Astrocyte (in vitro differentiated cells and primary cell): ENCODE measurements around the gene PARP16. TPM values are rescaled to one million over a fixed set of nuclear protein-coding genes. Genes with fewer than 3 reads are reported as not detected.
A peak's percentile ranks its signal among the peaks of the same experiment; 100 is the strongest.

Source experiments
- DNase-seq: peaks from one replicate; pipeline ENCODE4 v3.0.0-alpha.2; 2010; ENCODE audit warnings: low read depth
- FAIRE-seq: peaks from 2 replicates; lab custom pipeline; 2011; peaks lifted over from hg19 to GRCh38; lab: Jason Lieb, UNC
- H2AFZ ChIP-seq: 2 replicates; pipeline ENCODE4 v1.6.0; 2012; ENCODE audit warnings: low read depth, low read length, inconsistent platforms
- H3K27ac ChIP-seq: 2 replicates; pipeline ENCODE4 v1.5.1; 2011; ENCODE audit warnings: low read depth, low read length, inconsistent platforms
- H3K27me3 ChIP-seq: 2 replicates; pipeline ENCODE4 v1.6.0; 2011; ENCODE audit warnings: low read length, inconsistent platforms; ENCODE audit not compliant: insufficient read depth
- H3K36me3 ChIP-seq: 2 replicates; pipeline ENCODE4 v1.5.1; 2011; ENCODE audit warnings: low read length, inconsistent platforms; ENCODE audit not compliant: insufficient read depth
- H3K4me1 ChIP-seq: 2 replicates; pipeline ENCODE4 v1.5.1; 2011; ENCODE audit warnings: low read length, inconsistent platforms; ENCODE audit not compliant: insufficient read depth
- H3K4me2 ChIP-seq: 2 replicates; pipeline ENCODE4 v1.6.0; 2012; ENCODE audit warnings: low read length, inconsistent platforms
- H3K4me3 ChIP-seq: 2 replicates; pipeline ENCODE4 v1.5.1; 2011; ENCODE audit warnings: low read depth, mild to moderate bottlenecking, low read length, inconsistent platforms; ENCODE audit not compliant: insufficient read depth
- H3K79me2 ChIP-seq: 2 replicates; pipeline ENCODE4 v1.6.0; 2012; ENCODE audit warnings: mild to moderate bottlenecking, low read length, inconsistent platforms; ENCODE audit not compliant: insufficient read depth
- H3K9ac ChIP-seq: 2 replicates; pipeline ENCODE4 v1.6.0; 2012; ENCODE audit warnings: mild to moderate bottlenecking, low read length, inconsistent platforms
- H3K9me3 ChIP-seq: 2 replicates; pipeline ENCODE4 v1.5.1; 2012; ENCODE audit warnings: low read depth, mild to moderate bottlenecking, low read length, inconsistent platforms; ENCODE audit not compliant: insufficient read depth
- H4K20me1 ChIP-seq: 2 replicates; pipeline ENCODE4 v1.6.0; 2012; ENCODE audit warnings: low read length, inconsistent platforms; ENCODE audit not compliant: insufficient read depth
- H3K27ac Mint-ChIP-seq: one replicate; pipeline ENCODE4 v1.8.0; 2021; ENCODE audit warnings: mild to moderate bottlenecking, mixed read lengths; ENCODE audit not compliant: unreplicated experiment
- H3K27me3 Mint-ChIP-seq: one replicate; pipeline ENCODE4 v1.8.0; 2021; ENCODE audit warnings: low read depth, mixed read lengths; ENCODE audit not compliant: unreplicated experiment
- H3K36me3 Mint-ChIP-seq: one replicate; pipeline ENCODE4 v1.8.0; 2021; ENCODE audit warnings: low read depth, mixed read lengths; ENCODE audit not compliant: unreplicated experiment
- H3K4me1 Mint-ChIP-seq: one replicate; pipeline ENCODE4 v1.8.0; 2021; ENCODE audit warnings: low read depth, mixed read lengths; ENCODE audit not compliant: unreplicated experiment
- H3K4me3 Mint-ChIP-seq: one replicate; pipeline ENCODE4 v1.8.0; 2021; ENCODE audit warnings: mild to moderate bottlenecking, moderate library complexity, mixed read lengths; ENCODE audit not compliant: unreplicated experiment
- H3K9me3 Mint-ChIP-seq: one replicate; pipeline ENCODE4 v1.8.0; 2021; ENCODE audit warnings: mild to moderate bottlenecking, mixed read lengths; ENCODE audit not compliant: unreplicated experiment
- CTCF ChIP-seq: IDR thresholded peaks from 2 replicates; pipeline ENCODE4 v1.5.1; 2011; ENCODE audit warnings: low read depth, mild to moderate bottlenecking, inconsistent platforms, low read length, moderate library complexity; ENCODE audit not compliant: insufficient read depth
- EZH2 ChIP-seq: IDR thresholded peaks from 2 replicates; pipeline ENCODE4 v1.6.1; 2012; ENCODE audit warnings: mild to moderate bottlenecking, low read length, inconsistent platforms; ENCODE audit not compliant: insufficient read depth
- total RNA-seq: library from RNA; stranded (reverse); gene quantifications from 2 replicates; pipeline ENCODE4 v1.2.1, GENCODE V29; 2021

The PARP16 gene
- total RNA-seq, 1 donor from 2014 or later: 2.7 TPM

- no peaks in the 10 kb centered on the region for H3K27me3 Mint-ChIP-seq
- Histone ChIP-seq H3K4me1 (peaks cover 6% of the 10 kb centered on the region), H3K9ac (no peak overlapping the region), H3K27me3 (no peaks in the 10 kb centered on the region), H2AFZ (no peak overlapping the region), H3K4me3 (no peak overlapping the region), H3K9me3 (no peaks in the 10 kb centered on the region), H3K36me3 (no peaks in the 10 kb centered on the region), H4K20me1 (no peaks in the 10 kb centered on the region), H3K4me2 (no peak overlapping the region), H3K27ac (no peak overlapping the region), H3K79me2 (no peaks in the 10 kb centered on the region)
- no peak for DNase-seq
- no peak for TF ChIP-seq CTCF
- TF ChIP-seq EZH2: no peak
- peaks cover 9% of the 10 kb centered on the region for H3K36me3 Mint-ChIP-seq
- peaks cover 29% of the 10 kb centered on the region for H3K4me1 Mint-ChIP-seq
- FAIRE-seq: no peak
- H3K27ac Mint-ChIP-seq: no peak overlapping the region
- no peaks in the 10 kb centered on the region for H3K9me3 Mint-ChIP-seq
- no peak overlapping the region for H3K4me3 Mint-ChIP-seq
Observed at GRCh38 chr15:65249641-65250040, 37.0 kb downstream of the PARP16 start.

GRCh38 chr15:65248511-65249255 lies 38.0 kb downstream of the PARP16 start:
- Histone ChIP-seq H3K4me1 (peaks cover 6% of the 10 kb centered on the region), H3K4me3 (no peak overlapping the region), H3K4me2 (no peak overlapping the region), H3K27ac (no peak overlapping the region), H3K79me2 (no peaks in the 10 kb centered on the region), H3K9me3 (no peaks in the 10 kb centered on the region), H3K9ac (no peak overlapping the region), H3K27me3 (no peaks in the 10 kb centered on the region), H4K20me1 (no peaks in the 10 kb centered on the region), H2AFZ (no peak overlapping the region), H3K36me3 (no peaks in the 10 kb centered on the region)
- Mint-ChIP-seq H3K36me3 (peaks cover 6% of the 10 kb centered on the region), H3K27me3 (no peaks in the 10 kb centered on the region), H3K4me3 (no peak overlapping the region), H3K27ac (peak overlapping the region; percentile 85), H3K9me3 (no peaks in the 10 kb centered on the region), H3K4me1 (peaks cover 29% of the 10 kb centered on the region)
- FAIRE-seq (no peak), DNase-seq (no peak)
- TF ChIP-seq EZH2 (no peak), CTCF (no peak)

- H3K27ac Mint-ChIP-seq: no peak overlapping the region
- Histone ChIP-seq H3K4me1 (peaks cover 6% of the 10 kb centered on the region), H3K36me3 (no peaks in the 10 kb centered on the region), H3K9me3 (no peaks in the 10 kb centered on the region), H2AFZ (no peak overlapping the region), H3K4me3 (no peak overlapping the region), H3K4me2 (no peak overlapping the region), H3K27ac (no peak overlapping the region), H3K27me3 (no peaks in the 10 kb centered on the region), H4K20me1 (no peaks in the 10 kb centered on the region), H3K9ac (no peak overlapping the region), H3K79me2 (no peaks in the 10 kb centered on the region)
- no peak for TF ChIP-seq EZH2
- TF ChIP-seq CTCF: no peak
- FAIRE-seq: no peak
- H3K9me3 Mint-ChIP-seq: no peaks in the 10 kb centered on the region
- peaks cover 29% of the 10 kb centered on the region for H3K4me1 Mint-ChIP-seq
- H3K4me3 Mint-ChIP-seq: no peak overlapping the region
- no peaks in the 10 kb centered on the region for H3K27me3 Mint-ChIP-seq
- H3K36me3 Mint-ChIP-seq: peaks cover 6% of the 10 kb centered on the region
- DNase-seq: no peak
Observed at GRCh38 chr15:65246939-65247338, 39.7 kb downstream of the PARP16 start.
